H9 (cell line): ENCODE measurements around the gene METRN. TPM values are rescaled to one million over a fixed set of nuclear protein-coding genes. Genes with fewer than 3 reads are reported as not detected.

ENCODE experiments used
- DNase-seq: peaks from one replicate; pipeline ENCODE4 v3.0.0-alpha.2; 2017
- H2AFZ ChIP-seq: one replicate; pipeline ENCODE4 v1.6.1; 2013; ENCODE audit warnings: mild to moderate bottlenecking, low read length, control low read depth, moderate library complexity
- H2AK5ac ChIP-seq: 2 replicates; pipeline ENCODE4 v1.6.1; 2013; ENCODE audit warnings: low read length, control low read depth, mixed read lengths; ENCODE audit not compliant: insufficient read length
- H2BK120ac ChIP-seq: one replicate; pipeline ENCODE4 v1.6.1; 2013; ENCODE audit warnings: low read depth, mild to moderate bottlenecking, low read length, control low read depth, inconsistent platforms; ENCODE audit not compliant: poor library complexity, severe bottlenecking
- H2BK12ac ChIP-seq: 2 replicates; pipeline ENCODE4 v1.6.1; 2013; ENCODE audit warnings: low read length, control low read depth, mixed read lengths, low read depth; ENCODE audit not compliant: insufficient read length
- H2BK15ac ChIP-seq: 2 replicates; pipeline ENCODE4 v1.6.1; 2013; ENCODE audit warnings: low read depth, low read length, control low read depth
- H2BK20ac ChIP-seq: one replicate; pipeline ENCODE4 v1.6.1; 2013; ENCODE audit warnings: low read depth, mild to moderate bottlenecking, low read length, control low read depth, inconsistent platforms; ENCODE audit not compliant: poor library complexity, severe bottlenecking
- H2BK5ac ChIP-seq: 2 replicates; pipeline ENCODE4 v1.6.1; 2013; ENCODE audit warnings: low read length, control low read depth, mixed read lengths; ENCODE audit not compliant: insufficient read length
- H3K14ac ChIP-seq: 2 replicates; pipeline ENCODE4 v1.6.1; 2013; ENCODE audit warnings: low read length, control low read depth; ENCODE audit not compliant: insufficient read depth
- H3K18ac ChIP-seq: 2 replicates; pipeline ENCODE4 v1.6.1; 2013; ENCODE audit warnings: low read depth, mild to moderate bottlenecking, mixed read lengths, low read length, control low read depth; ENCODE audit not compliant: insufficient read length
- H3K23ac ChIP-seq: 2 replicates; pipeline ENCODE4 v1.6.1; 2013; ENCODE audit warnings: low read length, control low read depth, mixed read lengths, low read depth; ENCODE audit not compliant: insufficient read length
- H3K23me2 ChIP-seq: 2 replicates; pipeline ENCODE4 v1.6.1; 2013; ENCODE audit warnings: low read depth, mild to moderate bottlenecking, mixed read lengths, low read length, control low read depth; ENCODE audit not compliant: insufficient read length, poor library complexity, severe bottlenecking
- H3K27ac ChIP-seq: 2 replicates; pipeline ENCODE4 v1.5.1; 2013; ENCODE audit warnings: low read length, control low read depth, mixed read lengths, low read depth; ENCODE audit not compliant: insufficient read length
- H3K27me3 ChIP-seq: 2 replicates; pipeline ENCODE4 v1.6.1; 2013; ENCODE audit warnings: low read length, control low read depth, inconsistent platforms; ENCODE audit not compliant: insufficient read depth
- H3K4ac ChIP-seq: 2 replicates; pipeline ENCODE4 v1.6.1; 2013; ENCODE audit warnings: low read depth, mild to moderate bottlenecking, control low read depth, inconsistent platforms, low read length, moderate library complexity
- H3K4me1 ChIP-seq: 2 replicates; pipeline ENCODE4 v1.6.1; 2013; ENCODE audit warnings: low read length, control low read depth, inconsistent platforms; ENCODE audit not compliant: insufficient read depth
- H3K4me2 ChIP-seq: 2 replicates; pipeline ENCODE4 v1.6.1; 2013; ENCODE audit warnings: low read length, control low read depth, mixed read lengths; ENCODE audit not compliant: insufficient read length, insufficient read depth
- H3K56ac ChIP-seq: 2 replicates; pipeline ENCODE4 v1.6.1; 2013; ENCODE audit warnings: low read depth, mild to moderate bottlenecking, mixed read lengths, low read length, control low read depth; ENCODE audit not compliant: insufficient read length
- H3K79me1 ChIP-seq: 2 replicates; pipeline ENCODE4 v1.6.1; 2013; ENCODE audit warnings: low read depth, mild to moderate bottlenecking, moderate library complexity, low read length, control low read depth, inconsistent platforms; ENCODE audit not compliant: insufficient read depth, poor library complexity, severe bottlenecking
- H3K79me2 ChIP-seq: 2 replicates; pipeline ENCODE4 v1.6.1; 2013; ENCODE audit warnings: low read length, control low read depth, inconsistent platforms; ENCODE audit not compliant: insufficient read depth
- H3K9ac ChIP-seq: 2 replicates; pipeline ENCODE4 v1.6.1; 2013; ENCODE audit warnings: low read length, control low read depth, mixed read lengths; ENCODE audit not compliant: insufficient read length; ENCODE audit errors: extremely low read depth
- H3K9me3 ChIP-seq: one replicate; pipeline ENCODE4 v1.6.1; 2013; ENCODE audit warnings: low read depth, low read length, inconsistent platforms; ENCODE audit not compliant: control insufficient read depth
- H3T11ph ChIP-seq: one replicate; pipeline ENCODE4 v1.6.1; 2013; ENCODE audit warnings: mild to moderate bottlenecking, low read length, control low read depth, inconsistent platforms
- H4K20me1 ChIP-seq: one replicate; pipeline ENCODE4 v1.6.1; 2013; ENCODE audit not compliant: control insufficient read depth, insufficient read length, insufficient read depth
- H4K5ac ChIP-seq: 2 replicates; pipeline ENCODE4 v1.6.1; 2013; ENCODE audit warnings: low read depth, mild to moderate bottlenecking, mixed read lengths, low read length, control low read depth; ENCODE audit not compliant: insufficient read length
- H4K8ac ChIP-seq: replicated peaks from 2 replicates; pipeline ENCODE4 v1.6.1; 2013; ENCODE audit warnings: low read length, control low read depth, mixed read lengths, low read depth; ENCODE audit not compliant: insufficient read length
- H4K91ac ChIP-seq: 2 replicates; pipeline ENCODE4 v1.6.1; 2013; ENCODE audit warnings: low read depth, mild to moderate bottlenecking, moderate library complexity, mixed read lengths, low read length, control low read depth; ENCODE audit not compliant: insufficient read length
- H3K27ac Mint-ChIP-seq, 3 experiments: 2 replicates in 2 of 3; 3 replicates in 1 of 3; pipeline ENCODE4 v1.8.0; 2020 to 2021; ENCODE audit warnings: mixed read lengths in 3 of 3, mild to moderate bottlenecking in 1 of 3, moderate library complexity in 1 of 3
- H3K27me3 Mint-ChIP-seq: 2 replicates; pipeline ENCODE4 v1.8.0; 2021; ENCODE audit warnings: low read depth, mild to moderate bottlenecking, moderate library complexity, mixed read lengths
- H3K36me3 Mint-ChIP-seq, 3 experiments: 2 replicates in 2 of 3; 3 replicates in 1 of 3; pipeline ENCODE4 v1.8.0; 2020 to 2021; ENCODE audit warnings: low read depth in 3 of 3, mixed read lengths in 3 of 3; ENCODE audit not compliant: insufficient read depth in 1 of 3
- H3K4me1 Mint-ChIP-seq, 2 experiments: 2 replicates each; pipeline ENCODE4 v1.8.0; 2020; ENCODE audit warnings: mixed read lengths in 2 of 2
- H3K4me3 Mint-ChIP-seq, 2 experiments: 2 replicates in 1 of 2; 3 replicates in 1 of 2; pipeline ENCODE4 v1.8.0; 2020 to 2021; ENCODE audit warnings: mild to moderate bottlenecking in 2 of 2, mixed read lengths in 2 of 2, moderate library complexity in 1 of 2
- H3K9me3 Mint-ChIP-seq, 2 experiments: 2 replicates in 1 of 2; 3 replicates in 1 of 2; pipeline ENCODE4 v1.8.0; 2020; ENCODE audit warnings: mild to moderate bottlenecking in 2 of 2, mixed read lengths in 2 of 2, moderate library complexity in 1 of 2
- WGBS: extraction: QIAGEN DNeasy Blood & Tissue Kit; methylation state at CpG from one replicate; pipeline ENCODE4 v1.1.7; 2013; ENCODE audit warnings: missing lambda C conversion rate, low lambda C conversion rate, mixed read lengths; ENCODE audit not compliant: insufficient read length; ENCODE audit errors: extremely low coverage; 5-methylcytosine and 5-hydroxymethylcytosine counted together
- total RNA-seq: library from RNA; stranded (reverse); gene quantifications from 2 replicates; pipeline ENCODE4 v1.2.1, GENCODE V29; 2021
- TF ChIP-seq, protein P1 (sequence below): fragments of 200-600 bp; sonication (generic); conservative IDR thresholded peaks from 3 replicates; pipeline ENCODE4 v1.8.0; 2021; ENCODE audit warnings: antibody characterized with exemption, mild to moderate bottlenecking

METRN gene
- total RNA-seq, 1 experiment from 2014 or later = 26.2 TPM

DNA sequence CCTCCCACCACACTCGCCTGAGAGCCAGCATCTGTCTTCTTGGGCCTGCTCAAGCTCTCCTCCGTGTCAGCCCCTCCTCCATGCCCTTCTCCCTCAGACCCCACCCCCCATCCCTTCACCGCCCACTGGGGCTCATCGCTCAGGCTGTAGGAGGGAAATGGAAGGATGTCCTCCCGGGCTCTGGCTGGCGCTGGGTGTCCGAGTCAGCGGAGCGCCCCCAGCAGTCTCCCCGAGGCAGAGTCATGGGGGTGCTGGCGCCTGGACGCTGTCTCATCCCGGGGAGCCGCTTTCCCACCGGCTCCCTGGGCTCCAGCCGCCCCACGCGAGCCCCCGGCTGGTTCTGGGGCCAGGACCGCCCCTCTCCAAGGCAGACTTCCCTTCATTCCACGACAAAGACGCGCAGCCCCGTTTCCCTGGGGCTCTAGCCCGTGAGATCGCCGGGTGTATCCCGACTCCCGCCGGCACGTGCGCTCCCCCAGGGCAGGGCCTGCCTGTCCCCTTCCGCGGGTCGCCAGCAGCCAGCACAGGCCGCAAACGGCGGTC is 5.6 kb downstream of the METRN start:
- Histone ChIP-seq H2AK5ac (no peak overlapping the region), H4K91ac (no peak overlapping the region), H4K8ac (no peak overlapping the region), H3K14ac (0 out of 2 replicates have a peak overlapping the region, but pooled peaks have one; percentile 48), H2BK15ac (no peak overlapping the region), H3K9ac (peak overlapping the region; percentile 43), H2BK20ac (no peak overlapping the region), H2BK120ac (no peak overlapping the region), H3K56ac (no peak overlapping the region), H3K23me2 (peaks cover 7% of the 10 kb centered on the region), H4K5ac (no peak overlapping the region), H3K27ac (no peak overlapping the region), H2AFZ (no peak overlapping the region), H3K79me2 (no peaks in the 10 kb centered on the region), H2BK5ac (no peak overlapping the region), H3K9me3 (no peaks in the 10 kb centered on the region), H3K4ac (no peak overlapping the region), H3K4me2 (peak overlapping the region; percentile 59), H2BK12ac (no peak overlapping the region), H3K18ac (peak overlapping the region; percentile 60), H3K4me1 (no peaks in the 10 kb centered on the region), H3K23ac (no peak overlapping the region), H3T11ph (no peak overlapping the region), H3K27me3 (no peaks in the 10 kb centered on the region; the same call in 1 of the 2 replicates), H3K79me1 (no peaks in the 10 kb centered on the region), H4K20me1 (no peaks in the 10 kb centered on the region)
- TF ChIP-seq, protein P1, sequence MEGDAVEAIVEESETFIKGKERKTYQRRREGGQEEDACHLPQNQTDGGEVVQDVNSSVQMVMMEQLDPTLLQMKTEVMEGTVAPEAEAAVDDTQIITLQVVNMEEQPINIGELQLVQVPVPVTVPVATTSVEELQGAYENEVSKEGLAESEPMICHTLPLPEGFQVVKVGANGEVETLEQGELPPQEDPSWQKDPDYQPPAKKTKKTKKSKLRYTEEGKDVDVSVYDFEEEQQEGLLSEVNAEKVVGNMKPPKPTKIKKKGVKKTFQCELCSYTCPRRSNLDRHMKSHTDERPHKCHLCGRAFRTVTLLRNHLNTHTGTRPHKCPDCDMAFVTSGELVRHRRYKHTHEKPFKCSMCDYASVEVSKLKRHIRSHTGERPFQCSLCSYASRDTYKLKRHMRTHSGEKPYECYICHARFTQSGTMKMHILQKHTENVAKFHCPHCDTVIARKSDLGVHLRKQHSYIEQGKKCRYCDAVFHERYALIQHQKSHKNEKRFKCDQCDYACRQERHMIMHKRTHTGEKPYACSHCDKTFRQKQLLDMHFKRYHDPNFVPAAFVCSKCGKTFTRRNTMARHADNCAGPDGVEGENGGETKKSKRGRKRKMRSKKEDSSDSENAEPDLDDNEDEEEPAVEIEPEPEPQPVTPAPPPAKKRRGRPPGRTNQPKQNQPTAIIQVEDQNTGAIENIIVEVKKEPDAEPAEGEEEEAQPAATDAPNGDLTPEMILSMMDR = peak; percentile 10; the same call in 2 of the 3 replicates
- peak; percentile 73 for DNase-seq
- Mint-ChIP-seq H3K4me3 (peak overlapping the region; percentile 72 to 88), H3K36me3 (peaks cover 0 to 5% (median 3%) of the 10 kb centered on the region in 3 experiments; a peak in 1 of 7 replicates), H3K9me3 (no peaks in the 10 kb centered on the region), H3K4me1 (peaks cover 14 to 28% of the 10 kb centered on the region in 2 experiments), H3K27me3 (peaks cover 31% of the 10 kb centered on the region), H3K27ac (peak overlapping the region in 1 of 3 experiments; percentile 79; a peak in 2 of 7 replicates)
- no CpG with 5 or more reads among the region's 38 CpGs for WGBS
